GM12878 (cell line): Measurements from ENCODE around the gene ZFPM1. TPM values are rescaled to one million over a fixed set of nuclear protein-coding genes. Genes with fewer than 3 reads are reported as not detected.

Experiments used
- ATAC-seq: fragments of 200-7000 bp; cut with Tn5 transposase; 3 replicates; pipeline ENCODE4 v1.9.1; 2020; ENCODE audit warnings: mild to moderate bottlenecking, moderate library complexity
- BruUV-seq: library from RNA; stranded (reverse); fragments of 400-500 nt; replicated peaks from 2 replicates; lab custom pipeline; 2021; lab: Mats Ljungman, UMichigan
- CTCF ChIA-PET: fragments of 300-600 bp; sonication (Branson Sonifier 250); formaldehyde crosslinking; extraction: SDS; loops from one replicate; lab custom pipeline; 2021; ENCODE audit warnings: inconsistent platforms; lab: Yijun Ruan, JAX
- POLR2A ChIA-PET: fragments of 350-600 bp; formaldehyde crosslinking; extraction: SDS; loops from one replicate; lab custom pipeline; 2021; ENCODE audit warnings: inconsistent platforms; lab: Charles Lee
- RAD21 ChIA-PET: fragments of 300-600 bp; sonication (Branson Sonifier 250); formaldehyde crosslinking; loops from one replicate; lab custom pipeline; 2023; ENCODE audit warnings: antibody characterized with exemption; ENCODE audit not compliant: unreplicated experiment; lab: Charles Lee
- SMC1A ChIA-PET: fragments of 300-600 bp; sonication (Branson Sonifier 250); formaldehyde crosslinking; loops from one replicate; lab custom pipeline; 2023; ENCODE audit not compliant: unreplicated experiment, uncharacterized antibody; lab: Charles Lee
- DNase-seq: peaks from one replicate; pipeline ENCODE4 v3.0.0-alpha.2; 2011; ENCODE audit warnings: low read depth, low spot score
- FAIRE-seq: peaks from 3 replicates; lab custom pipeline; 2011; peaks lifted over from hg19 to GRCh38; lab: Jason Lieb, UNC
- H2AFZ ChIP-seq: 2 replicates; pipeline ENCODE4 v1.6.0; 2011; ENCODE audit warnings: low read depth, low read length, control low read depth; ENCODE audit not compliant: control insufficient read depth
- H3K27ac ChIP-seq: 2 replicates; pipeline ENCODE4 v1.5.1; 2011; ENCODE audit warnings: control low read depth; ENCODE audit not compliant: control insufficient read depth, insufficient read depth
- H3K27me3 ChIP-seq, 2 experiments: replicated peaks in 1 of 2; 2 replicates each; pipeline versions ENCODE4 v1.6.0 to v1.6.1; 2011; ENCODE audit warnings: low read length in 1 of 2; ENCODE audit not compliant: control insufficient read depth in 2 of 2, insufficient read depth in 2 of 2
- H3K36me3 ChIP-seq, 2 experiments: 2 replicates each; pipeline ENCODE4 v1.5.1; 2011; ENCODE audit warnings: low read length in 1 of 2; ENCODE audit not compliant: control insufficient read depth in 2 of 2, insufficient read depth in 2 of 2
- H3K4me1 ChIP-seq: 2 replicates; pipeline ENCODE4 v1.6.1; 2011; ENCODE audit warnings: mild to moderate bottlenecking, low read length, moderate library complexity, mixed read lengths; ENCODE audit not compliant: control insufficient read depth, insufficient read depth
- H3K4me2 ChIP-seq: 2 replicates; pipeline ENCODE4 v1.6.0; 2011; ENCODE audit warnings: control low read depth; ENCODE audit not compliant: control insufficient read depth, insufficient read depth
- H3K4me3 ChIP-seq: fragments of 200-600 bp; sonication (generic); 2 replicates; pipeline ENCODE4 v1.5.1; 2016
- H3K79me2 ChIP-seq: 2 replicates; pipeline ENCODE4 v1.6.0; 2011; ENCODE audit warnings: low read length; ENCODE audit not compliant: control insufficient read depth, insufficient read depth
- H3K9ac ChIP-seq: 2 replicates; pipeline ENCODE4 v1.8.0; 2011; ENCODE audit warnings: low read length, control low read depth, mixed read lengths; ENCODE audit not compliant: control insufficient read depth, insufficient read depth
- H3K9me3 ChIP-seq: replicated peaks from 3 replicates; pipeline ENCODE4 v1.5.1; 2011; ENCODE audit warnings: mild to moderate bottlenecking, low read length; ENCODE audit not compliant: control insufficient read depth, insufficient read depth
- H4K20me1 ChIP-seq: 2 replicates; pipeline ENCODE4 v1.6.0; 2011; ENCODE audit not compliant: control insufficient read depth, insufficient read depth
- BRCA1 ChIP-seq: IDR thresholded peaks from 2 replicates; pipeline ENCODE4 v1.6.1; 2011; ENCODE audit warnings: low read depth, low read length, improper control_type of control experiment
- CREB1 ChIP-seq: IDR thresholded peaks from 2 replicates; pipeline ENCODE4 v1.6.1; 2012; ENCODE audit warnings: low read depth, mild to moderate bottlenecking, inconsistent platforms
- EGR1 ChIP-seq, 2 experiments: IDR thresholded peaks; 1 replicate in 1 of 2; 2 replicates in 1 of 2; pipeline ENCODE4 v1.6.1; 2011 to 2012; ENCODE audit warnings: low read depth in 2 of 2, low read length in 2 of 2, borderline replicate concordance in 1 of 2, mild to moderate bottlenecking in 1 of 2, moderate library complexity in 1 of 2
- ESRRA ChIP-seq: IDR thresholded peaks from 2 replicates; pipeline ENCODE4 v1.6.1; 2012; ENCODE audit warnings: mild to moderate bottlenecking, low read length, improper control_type of control experiment
- MEF2B ChIP-seq: fragments of 450-650 bp; IDR thresholded peaks from 2 replicates; pipeline ENCODE4 v1.6.1; 2018; ENCODE audit warnings: mild to moderate bottlenecking, moderate library complexity; ENCODE audit not compliant: partially characterized antibody, poor library complexity, severe bottlenecking
- NFIC ChIP-seq: IDR thresholded peaks from 2 replicates; pipeline ENCODE4 v1.6.1; 2012; ENCODE audit warnings: low read depth, mild to moderate bottlenecking, inconsistent platforms, low read length, moderate library complexity
- POLR2AphosphoS5 ChIP-seq: IDR thresholded peaks from 2 replicates; pipeline ENCODE4 v1.6.1; 2011; ENCODE audit warnings: mild to moderate bottlenecking, low read length, inconsistent platforms
- STAT3 ChIP-seq: IDR thresholded peaks from 2 replicates; pipeline ENCODE4 v1.6.1; 2011; ENCODE audit warnings: low read depth, low read length, improper control_type of control experiment
- WGBS: methylation state at CpG from one replicate; pipeline ENCODE4 v1.1.6; 2016; ENCODE audit warnings: low lambda C conversion rate; ENCODE audit not compliant: insufficient replicate concordance, insufficient coverage; ENCODE audit errors: missing lambda C conversion rate; 5-methylcytosine and 5-hydroxymethylcytosine counted together
- in situ Hi-C: fragments of 300-500 bp; cut with MboI; formaldehyde crosslinking; loops from 9 replicates; pipeline ENCODE4 v1.14.3; 2018; ENCODE audit warnings: mixed read lengths
- intact Hi-C: fragments of 100-400 bp; cut with micrococcal nuclease; formaldehyde crosslinking; loops from one replicate; pipeline ENCODE4 v1.14.2; 2022; ENCODE audit not compliant: unreplicated experiment
- polyA plus RNA-seq, 11 experiments: library from polyadenylated mRNA; depleted of rRNA in 4 of 11; unstranded in 6 of 11; stranded (reverse) in 5 of 11; fragments of >200 nt; fragmentation: Nextera tagmentation in 4 of 11; fragmentation: Illumina TruSeq in 1 of 11; extraction: Ambion mirVana in 4 of 11; extraction: Trizol in 1 of 11; gene quantifications; 1 replicate in 1 of 11; 2 replicates in 10 of 11; pipeline versions ENCODE4 v1.2.1 to v1.2.3, GENCODE V29; 2011 to 2016; ENCODE audit warnings: inconsistent platforms in 2 of 11, missing spikeins in 2 of 11, low read depth in 1 of 11
- total RNA-seq, 4 experiments: library from RNA; depleted of rRNA in 3 of 4; stranded (reverse); fragments of >200 nt in 3 of 4; fragmentation: Illumina TruSeq in 1 of 4; extraction: Trizol in 1 of 4; gene quantifications; 2 replicates each; pipeline versions ENCODE4 v1.2.1 to v1.2.3, GENCODE V29; 2013 to 2021
- TF ChIP-seq, protein P1 (sequence below): fragments of 450-650 bp; IDR thresholded peaks from 2 replicates; pipeline ENCODE4 v1.6.1; 2017; ENCODE audit warnings: mild to moderate bottlenecking
- TF ChIP-seq, protein P2 (sequence below): IDR thresholded peaks from 2 replicates; pipeline ENCODE4 v1.6.1; 2012; ENCODE audit warnings: low read depth, low read length, improper control_type of control experiment

ZFPM1 gene
- total and polyA plus RNA-seq, 10 of the 15 experiments (the other 5 are each of a cell fraction or from before 2014, with no cell fraction given), result 0.02 to 5.1 (median 0.30) TPM

DNA sequence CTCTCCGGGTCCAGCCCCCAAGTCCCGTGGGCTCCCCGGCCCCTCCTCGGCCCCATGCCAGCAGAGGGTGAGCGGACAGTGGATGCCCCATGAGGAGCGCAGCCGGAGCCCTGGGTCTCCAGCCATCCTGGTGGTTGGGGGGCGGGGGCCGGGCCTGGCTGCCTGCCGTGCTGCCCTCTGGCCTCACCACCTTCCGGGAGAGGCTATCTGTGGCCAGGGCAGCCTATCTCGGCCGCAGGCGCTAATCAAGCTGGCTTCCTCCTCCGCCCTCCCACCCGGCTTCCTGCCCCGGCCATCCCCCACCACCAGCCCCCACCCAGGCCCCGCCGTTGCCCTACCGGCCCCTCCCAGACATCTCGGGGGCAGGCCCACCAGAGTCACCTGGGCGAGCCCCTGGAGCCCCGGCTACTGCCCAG, 46.8 kb downstream of the ZFPM1 start:
- in situ Hi-C loops, result no loop called here
- no peaks in the 10 kb centered on the region for H3K4me1 ChIP-seq
- SMC1A ChIA-PET, result no interaction called here
- WGBS, result 51% methylated on average over 8 of the region's 23 CpGs
- DNase-seq (no peak), FAIRE-seq (no peak), ATAC-seq (no peak)
- CTCF ChIA-PET, result no interaction called here
- intact Hi-C loops, result no loop called here
- no peak overlapping the region for H3K4me2 ChIP-seq
- no peak overlapping the region for H2AFZ ChIP-seq
- no TSS peak for BruUV-seq
- no peaks in the 10 kb centered on the region for H3K36me3 ChIP-seq
- H4K20me1 ChIP-seq, result no peaks in the 10 kb centered on the region
- no peak overlapping the region for H3K9ac ChIP-seq
- no peak for TF ChIP-seq STAT3
- no peak for TF ChIP-seq EGR1 (IDR thresholded peaks at IDR 0.05; ENCODE audit: borderline replicate concordance in 1 of 2, low read depth in 2 of 2, low read length in 2 of 2)
- TF ChIP-seq POLR2AphosphoS5, result no peak
- TF ChIP-seq BRCA1, result no peak
- no peak for TF ChIP-seq CREB1
- TF ChIP-seq ESRRA, result no peak
- no peak for TF ChIP-seq NFIC
- TF ChIP-seq MEF2B, result no peak
- TF ChIP-seq, protein P1, sequence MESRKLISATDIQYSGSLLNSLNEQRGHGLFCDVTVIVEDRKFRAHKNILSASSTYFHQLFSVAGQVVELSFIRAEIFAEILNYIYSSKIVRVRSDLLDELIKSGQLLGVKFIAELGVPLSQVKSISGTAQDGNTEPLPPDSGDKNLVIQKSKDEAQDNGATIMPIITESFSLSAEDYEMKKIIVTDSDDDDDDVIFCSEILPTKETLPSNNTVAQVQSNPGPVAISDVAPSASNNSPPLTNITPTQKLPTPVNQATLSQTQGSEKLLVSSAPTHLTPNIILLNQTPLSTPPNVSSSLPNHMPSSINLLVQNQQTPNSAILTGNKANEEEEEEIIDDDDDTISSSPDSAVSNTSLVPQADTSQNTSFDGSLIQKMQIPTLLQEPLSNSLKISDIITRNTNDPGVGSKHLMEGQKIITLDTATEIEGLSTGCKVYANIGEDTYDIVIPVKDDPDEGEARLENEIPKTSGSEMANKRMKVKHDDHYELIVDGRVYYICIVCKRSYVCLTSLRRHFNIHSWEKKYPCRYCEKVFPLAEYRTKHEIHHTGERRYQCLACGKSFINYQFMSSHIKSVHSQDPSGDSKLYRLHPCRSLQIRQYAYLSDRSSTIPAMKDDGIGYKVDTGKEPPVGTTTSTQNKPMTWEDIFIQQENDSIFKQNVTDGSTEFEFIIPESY, result no peak
- TF ChIP-seq, protein P2, sequence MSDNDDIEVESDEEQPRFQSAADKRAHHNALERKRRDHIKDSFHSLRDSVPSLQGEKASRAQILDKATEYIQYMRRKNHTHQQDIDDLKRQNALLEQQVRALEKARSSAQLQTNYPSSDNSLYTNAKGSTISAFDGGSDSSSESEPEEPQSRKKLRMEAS, result no peak
- no peak overlapping the region for H3K4me3 ChIP-seq
- H3K27me3 ChIP-seq, result no peaks in the 10 kb centered on the region
- no peaks in the 10 kb centered on the region for H3K79me2 ChIP-seq
- POLR2A ChIA-PET, result no interaction called here
- RAD21 ChIA-PET, result no interaction called here
- no peak overlapping the region for H3K27ac ChIP-seq
- H3K9me3 ChIP-seq, result no peaks in the 10 kb centered on the region
